ENCODE measurements around the gene KCTD17.
"Not testable (repeated sequence)": the region's sequence is repeated elsewhere in the genome, so short reads cannot be mapped to it uniquely, and the experiment has no call there.

The KCTD17 gene

GRCh38 chr22:37060801-37061610, 9.5 kb downstream of the KCTD17 start:
- DNase-seq (ENCODE audit: low read depth in 2 of 2), result peak; percentile 45 to 73

- no peak for DNase-seq (ENCODE audit: low read depth in 2 of 2)
These were observed 10.3 kb downstream of the KCTD17 start for GRCh38 chr22:37061611-37062375.

- no peak for DNase-seq (ENCODE audit: low read depth in 2 of 2)
These were observed 10.8 kb downstream of the KCTD17 start for GRCh38 chr22:37062376-37062675.

- no peak for DNase-seq (ENCODE audit: low read depth in 2 of 2)
These were observed 11.3 kb downstream of the KCTD17 start for GRCh38 chr22:37062702-37063381.

- DNase-seq (ENCODE audit: low read depth in 2 of 2), result no peak
These were observed 12.2 kb downstream of the KCTD17 start for GRCh38 chr22:37063431-37064420.

- DNase-seq (ENCODE audit: low read depth in 2 of 2), result no peak
These were observed 13.0 kb downstream of the KCTD17 start for GRCh38 chr22:37064553-37064952.

- DNase-seq (ENCODE audit: low read depth in 2 of 2), result no peak
These were observed 13.6 kb downstream of the KCTD17 start for GRCh38 chr22:37065180-37065579.

- DNase-seq (ENCODE audit: low read depth in 2 of 2), result no peak
These were observed 14.4 kb downstream of the KCTD17 start for GRCh38 chr22:37065961-37066360.

- DNase-seq (ENCODE audit: low read depth in 2 of 2), result no peak
These were observed 15.9 kb downstream of the KCTD17 start for GRCh38 chr22:37067428-37067827.

GRCh38 chr22:37068859-37069258, 17.3 kb downstream of the KCTD17 start:
- no peak for DNase-seq (ENCODE audit: low read depth in 2 of 2)

GRCh38 chr22:37069319-37069718, 17.8 kb downstream of the KCTD17 start:
- no peak for DNase-seq (ENCODE audit: low read depth in 2 of 2)

GRCh38 chr22:37069719-37070118, 18.2 kb downstream of the KCTD17 start:
- no peak for DNase-seq (ENCODE audit: low read depth in 2 of 2)

- DNase-seq (ENCODE audit: low read depth in 2 of 2), result no peak
These were observed 18.8 kb downstream of the KCTD17 start for GRCh38 chr22:37070334-37070733.

- no peak for DNase-seq (ENCODE audit: low read depth in 2 of 2)
These were observed 19.2 kb downstream of the KCTD17 start for GRCh38 chr22:37070744-37071143.

- DNase-seq (ENCODE audit: low read depth in 2 of 2), result not testable (repeated sequence)
These were observed 20.5 kb downstream of the KCTD17 start for GRCh38 chr22:37071850-37072592.

GRCh38 chr22:37072673-37073072, 21.1 kb downstream of the KCTD17 start:
- no peak for DNase-seq (ENCODE audit: low read depth in 2 of 2)

GRCh38 chr22:37074537-37074936, 23.0 kb downstream of the KCTD17 start:
- no peak for DNase-seq (ENCODE audit: low read depth in 2 of 2)

GRCh38 chr22:37075046-37075445, 23.5 kb downstream of the KCTD17 start:
- no peak for DNase-seq (ENCODE audit: low read depth in 2 of 2)

- DNase-seq (ENCODE audit: low read depth in 2 of 2), result no peak
These were observed 24.4 kb downstream of the KCTD17 start for GRCh38 chr22:37075822-37076433.

- DNase-seq (ENCODE audit: low read depth in 2 of 2), result peak; percentile 81 to 87
These were observed 26.4 kb downstream of the KCTD17 start for GRCh38 chr22:37077802-37078448.

Data from stimulated activated CD8-positive, alpha-beta memory T cell treated with anti-CD3 and anti-CD28 coated beads, Interleukin-2, amount 100 ng/mL, for 48 hours (primary cell).